ENCODE results near the gene OBSCN. TPM values are rescaled to one million over a fixed set of nuclear protein-coding genes. Genes with fewer than 3 reads are reported as not detected.
"Not testable (repeated sequence)": the region's sequence is repeated elsewhere in the genome, so short reads cannot be mapped to it uniquely, and the experiment has no call there.

Gene OBSCN
- total and polyA plus RNA-seq, 5 experiments from 2014 or later, result 0.56 to 102 (median 4.9) TPM

DNA sequence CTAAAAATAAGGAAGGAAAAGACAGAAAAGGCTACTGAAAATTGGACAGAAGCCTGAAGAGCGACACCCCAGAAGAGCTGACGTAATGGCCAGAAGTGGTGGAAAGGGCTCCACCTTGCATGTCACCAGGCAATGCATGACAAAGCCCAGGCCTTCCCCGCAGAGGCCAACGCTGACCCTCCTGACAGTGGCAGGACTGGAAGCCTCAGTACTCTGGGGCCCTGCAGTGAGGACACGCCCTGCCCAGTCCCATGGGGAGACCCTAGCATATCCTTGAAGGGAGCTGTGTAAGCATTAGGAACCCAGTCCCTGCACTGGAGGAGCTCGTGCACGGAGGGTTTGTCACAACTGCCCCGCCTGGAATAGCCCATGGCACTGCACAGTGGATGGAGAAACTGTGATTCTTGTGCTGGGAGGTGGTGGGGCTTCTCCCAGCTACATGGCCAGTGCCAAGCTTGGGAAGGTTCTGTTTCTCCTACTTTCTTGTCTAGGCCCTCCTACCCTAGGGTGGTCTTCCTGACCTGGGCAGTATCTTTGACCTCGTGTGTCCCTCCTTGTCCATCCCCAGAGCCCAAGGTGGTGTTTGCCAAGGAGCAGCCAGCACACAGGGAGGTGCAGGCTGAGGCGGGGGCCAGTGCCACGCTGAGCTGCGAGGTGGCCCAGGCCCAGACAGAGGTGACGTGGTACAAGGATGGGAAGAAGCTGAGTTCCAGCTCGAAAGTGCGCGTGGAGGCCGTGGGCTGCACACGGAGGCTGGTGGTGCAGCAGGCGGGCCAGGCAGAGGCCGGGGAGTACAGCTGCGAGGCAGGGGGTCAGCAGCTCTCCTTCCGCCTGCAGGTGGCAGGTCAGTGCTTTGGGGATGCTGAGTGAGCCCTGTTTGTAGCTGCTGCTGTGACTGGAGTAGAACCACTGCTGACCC is 60.4 kb downstream of the OBSCN start:
- DNase-seq, result no peak

GRCh38 chr1:228268881-228269265 is 61.0 kb downstream of the OBSCN start:
- Mint-ChIP-seq H3K9me3 (no peaks in the 10 kb centered on the region), H3K27me3 (no peaks in the 10 kb centered on the region), H3K27ac (no peak overlapping the region), H3K4me3 (no peak overlapping the region), H3K4me1 (peaks cover 0 to 17% (median 12%) of the 10 kb centered on the region in 4 donors), H3K36me3 (peaks cover 0 to 19% (median 0%) of the 10 kb centered on the region in 3 donors)
- DNase-seq (no peak), ATAC-seq (no peak)
- POLR2A ChIA-PET, result no interaction called here

More for the DNA sequence above, 60.4 kb downstream of the OBSCN start:
- Mint-ChIP-seq H3K4me3 (no peak overlapping the region), H3K4me1 (peaks cover 0 to 17% (median 12%) of the 10 kb centered on the region in 4 donors), H3K36me3 (peaks cover 0 to 19% (median 0%) of the 10 kb centered on the region in 3 donors), H3K9me3 (no peaks in the 10 kb centered on the region), H3K27ac (no peak overlapping the region), H3K27me3 (no peaks in the 10 kb centered on the region)
- POLR2A ChIA-PET, result no interaction called here
- ATAC-seq, result no peak

- POLR2A ChIA-PET, H3K4me3 Mint-ChIP-seq, H3K27me3 Mint-ChIP-seq, DNase-seq, H3K27ac Mint-ChIP-seq, H3K9me3 Mint-ChIP-seq: not testable (repeated sequence)
- Mint-ChIP-seq H3K4me1 (peaks cover under 1 to 19% (median 13%) of the 10 kb centered on the region in 4 donors), H3K36me3 (peaks cover 0 to 19% (median 0%) of the 10 kb centered on the region in 3 donors)
- ATAC-seq, result peak; percentile 79 to 89
Observed at GRCh38 chr1:228269431-228269830, 61.6 kb downstream of the OBSCN start.

GRCh38 chr1:228270032-228270431 is 62.2 kb downstream of the OBSCN start:
- H3K27me3 Mint-ChIP-seq, result no peaks in the 10 kb centered on the region
- peaks cover 7 to 25% (median 17%) of the 10 kb centered on the region in 4 donors for H3K4me1 Mint-ChIP-seq
- no peaks in the 10 kb centered on the region for H3K9me3 Mint-ChIP-seq
- H3K4me3 Mint-ChIP-seq, result no peak overlapping the region
- POLR2A ChIA-PET, result no interaction called here
- H3K27ac Mint-ChIP-seq, result no peak overlapping the region
- peaks cover 0 to 19% (median 0%) of the 10 kb centered on the region in 3 donors for H3K36me3 Mint-ChIP-seq
- no peak for ATAC-seq
- no peak for DNase-seq

GRCh38 chr1:228271701-228272251 is 63.9 kb downstream of the OBSCN start:
- H3K4me3 Mint-ChIP-seq, result peak overlapping the region in 1 of 10 donors; percentile 36
- POLR2A ChIA-PET, result no interaction called here
- DNase-seq, result no peak
- H3K27ac Mint-ChIP-seq, result peak overlapping the region in 3 of 10 donors; percentile 3 to 75 (median 61)
- no peaks in the 10 kb centered on the region for H3K9me3 Mint-ChIP-seq
- peaks cover 0 to 14% (median 0%) of the 10 kb centered on the region in 3 donors for H3K36me3 Mint-ChIP-seq
- H3K4me1 Mint-ChIP-seq, result peaks cover 9 to 31% (median 21%) of the 10 kb centered on the region in 4 donors
- no peaks in the 10 kb centered on the region for H3K27me3 Mint-ChIP-seq
- no peak for ATAC-seq

DNA sequence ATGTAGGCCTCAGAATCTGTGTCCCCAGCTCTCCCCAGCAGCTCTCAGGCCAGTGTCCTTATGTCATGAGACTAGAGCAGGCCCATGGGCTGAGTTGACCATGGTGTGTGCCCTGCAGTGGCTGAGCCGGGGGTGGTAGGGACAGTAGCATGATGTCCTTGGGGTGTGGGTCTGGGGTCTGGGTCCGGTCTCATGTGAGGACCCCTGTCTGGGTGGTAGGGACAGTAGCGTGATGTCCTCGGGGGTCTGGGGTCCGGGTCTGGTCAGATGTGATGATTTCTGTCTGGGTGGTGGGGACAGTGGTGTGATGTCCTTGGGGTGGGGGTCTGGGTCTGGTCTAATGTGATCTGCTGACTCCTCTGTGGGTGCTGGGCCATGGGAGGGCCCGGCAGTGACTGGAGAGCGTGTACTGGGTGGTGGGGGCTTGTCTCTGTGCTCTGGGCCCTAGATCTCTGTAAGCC is 64.5 kb downstream of the OBSCN start:
- peaks cover 0 to 8% (median 0%) of the 10 kb centered on the region in 3 donors for H3K36me3 Mint-ChIP-seq
- ATAC-seq, result no peak
- POLR2A ChIA-PET, result no interaction called here
- no peak for DNase-seq
- no peaks in the 10 kb centered on the region for H3K9me3 Mint-ChIP-seq
- no peaks in the 10 kb centered on the region for H3K27me3 Mint-ChIP-seq
- peaks cover 9 to 31% (median 22%) of the 10 kb centered on the region in 4 donors for H3K4me1 Mint-ChIP-seq
- no peak overlapping the region for H3K4me3 Mint-ChIP-seq
- peak overlapping the region in 3 of 10 donors; percentile 11 to 61 (median 53) for H3K27ac Mint-ChIP-seq

DNA sequence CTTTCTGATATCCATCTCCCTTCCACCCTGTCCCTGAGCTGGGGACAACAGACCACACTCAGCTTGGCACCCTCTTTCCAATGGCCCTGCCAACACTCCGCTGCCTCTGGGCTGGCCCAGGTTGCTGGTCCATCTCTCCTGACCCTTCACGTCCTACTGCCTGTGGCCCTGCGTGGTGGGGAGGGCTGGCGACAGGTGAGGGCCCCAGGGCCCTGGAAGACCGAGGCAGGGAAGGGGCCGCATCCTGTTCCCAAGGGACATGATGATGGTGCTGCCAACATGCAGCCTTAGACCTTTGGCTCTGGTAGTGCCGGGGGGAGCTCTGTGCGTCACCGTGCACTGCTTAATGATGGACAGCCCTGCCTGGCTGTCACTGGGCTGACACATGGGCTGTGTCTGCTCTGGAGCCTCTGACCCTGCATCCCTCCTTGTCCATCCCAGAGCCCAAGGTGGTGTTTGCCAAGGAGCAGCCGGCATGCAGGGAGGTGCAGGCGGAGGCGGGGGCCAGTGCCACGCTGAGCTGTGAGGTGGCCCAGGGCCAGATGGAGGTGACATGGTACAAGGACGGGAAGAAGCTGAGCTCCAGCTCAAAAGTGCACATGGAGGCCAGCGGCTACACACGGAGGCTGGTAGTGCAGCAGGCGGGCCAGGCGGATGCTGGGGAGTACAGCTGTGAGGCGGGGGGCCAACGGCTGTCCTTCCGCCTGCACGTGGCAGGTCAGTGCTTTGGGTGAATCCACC is 65.2 kb downstream of the OBSCN start:
- H3K9me3 Mint-ChIP-seq, result no peaks in the 10 kb centered on the region
- peak overlapping the region in 3 of 10 donors; percentile 10 to 61 (median 11) for H3K27ac Mint-ChIP-seq
- DNase-seq (no peak), ATAC-seq (no peak)
- peak overlapping the region in 3 of 10 donors; percentile 19 to 43 (median 23) for H3K4me3 Mint-ChIP-seq
- POLR2A ChIA-PET, result no interaction called here
- peaks cover 0 to 3% (median 0%) of the 10 kb centered on the region in 3 donors for H3K36me3 Mint-ChIP-seq
- H3K27me3 Mint-ChIP-seq, result no peaks in the 10 kb centered on the region
- peaks cover 9 to 31% (median 22%) of the 10 kb centered on the region in 4 donors for H3K4me1 Mint-ChIP-seq

DNA sequence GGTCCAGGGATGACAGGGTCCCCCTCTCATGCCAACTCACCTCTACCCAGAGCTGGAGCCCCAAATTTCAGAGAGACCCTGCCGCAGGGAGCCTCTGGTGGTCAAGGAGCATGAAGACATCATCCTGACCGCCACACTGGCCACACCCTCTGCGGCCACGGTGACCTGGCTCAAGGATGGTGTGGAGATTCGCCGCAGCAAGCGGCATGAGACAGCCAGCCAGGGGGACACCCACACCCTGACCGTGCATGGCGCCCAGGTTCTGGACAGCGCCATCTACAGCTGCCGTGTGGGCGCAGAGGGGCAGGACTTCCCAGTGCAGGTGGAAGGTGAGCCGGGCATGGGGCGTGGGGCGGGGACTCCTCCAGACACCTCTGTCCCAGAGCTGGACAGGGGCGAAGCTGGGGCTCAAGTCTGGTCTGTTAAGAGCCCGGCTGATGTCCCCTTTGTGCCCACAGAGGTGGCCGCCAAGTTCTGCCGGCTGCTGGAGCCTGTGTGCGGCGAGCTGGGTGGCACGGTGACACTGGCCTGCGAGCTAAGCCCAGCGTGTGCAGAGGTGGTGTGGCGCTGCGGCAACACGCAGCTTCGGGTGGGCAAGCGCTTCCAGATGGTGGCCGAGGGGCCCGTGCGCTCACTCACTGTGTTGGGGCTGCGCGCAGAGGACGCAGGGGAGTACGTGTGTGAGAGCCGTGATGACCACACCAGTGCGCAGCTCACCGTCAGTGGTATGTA is 66.0 kb downstream of the OBSCN start:
- DNase-seq (no peak), ATAC-seq (no peak)
- Mint-ChIP-seq H3K4me3 (peak overlapping the region in 7 of 10 donors; percentile 78 to 90 (median 84)), H3K9me3 (no peaks in the 10 kb centered on the region), H3K4me1 (peaks cover 9 to 31% (median 22%) of the 10 kb centered on the region in 4 donors), H3K27ac (peak overlapping the region in 1 of 10 donors; percentile 11), H3K36me3 (no peaks in the 10 kb centered on the region), H3K27me3 (no peaks in the 10 kb centered on the region)
- POLR2A ChIA-PET, result no interaction called here

DNA sequence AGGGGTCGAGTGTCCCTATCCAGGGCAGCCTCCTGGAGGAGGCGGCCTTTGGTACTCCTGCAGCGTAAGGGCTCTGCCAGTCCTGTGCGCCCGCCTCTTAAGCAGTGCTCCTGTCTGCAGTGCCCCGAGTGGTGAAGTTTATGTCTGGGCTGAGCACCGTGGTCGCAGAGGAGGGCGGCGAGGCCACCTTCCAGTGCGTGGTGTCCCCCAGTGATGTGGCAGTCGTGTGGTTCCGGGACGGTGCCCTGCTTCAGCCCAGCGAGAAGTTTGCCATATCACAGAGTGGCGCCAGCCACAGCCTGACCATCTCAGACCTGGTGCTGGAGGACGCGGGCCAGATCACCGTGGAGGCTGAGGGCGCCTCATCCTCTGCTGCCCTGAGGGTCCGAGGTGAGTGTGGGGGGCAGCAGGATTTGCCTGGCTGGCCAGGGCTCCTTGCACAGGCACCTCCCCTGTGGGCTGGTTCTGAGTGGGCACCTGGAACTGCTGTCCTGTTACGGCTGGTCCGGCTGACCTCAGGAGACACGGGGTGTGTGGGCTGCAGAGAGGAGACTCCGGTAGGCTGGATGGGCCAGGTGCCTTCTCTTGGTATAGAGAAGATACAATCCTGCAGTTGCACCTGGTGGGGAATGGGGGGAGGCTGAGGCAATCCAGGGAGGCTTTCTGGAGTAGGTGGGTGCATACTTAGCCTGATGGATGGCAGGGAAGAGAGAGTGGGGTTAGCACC is 66.8 kb downstream of the OBSCN start:
- Mint-ChIP-seq H3K27me3 (no peaks in the 10 kb centered on the region), H3K9me3 (no peaks in the 10 kb centered on the region), H3K36me3 (peaks cover 0 to 4% (median 0%) of the 10 kb centered on the region in 3 donors), H3K27ac (peak overlapping the region in 9 of 10 donors; percentile 48 to 92 (median 67)), H3K4me1 (peaks cover 9 to 31% (median 21%) of the 10 kb centered on the region in 4 donors), H3K4me3 (peak overlapping the region; percentile 76 to 90 (median 84))
- POLR2A ChIA-PET, result interaction anchor here (1.4 to 2.0 kb wide), 2 partner anchors 108 to 212 kb away, joined by 4 to 9 read pairs; partner anchors contain the start of genes IBA57 and RNF187
- no peak for ATAC-seq
- no peak for DNase-seq

DNA sequence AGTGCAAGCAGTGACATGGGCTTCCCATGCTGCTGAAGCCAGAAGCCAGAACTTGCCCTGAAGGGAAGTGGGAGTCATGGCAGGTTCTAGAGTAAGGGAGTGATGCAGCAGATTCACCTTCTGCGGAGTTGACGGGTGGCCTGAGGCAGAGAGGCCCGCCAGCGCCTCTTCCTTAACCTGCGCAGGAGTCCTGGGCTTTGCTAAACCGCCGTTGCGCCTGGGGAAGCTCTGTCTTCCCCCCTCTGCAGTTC is 67.3 kb downstream of the OBSCN start:
- peak in 2 of 10 donors; percentile 21 to 22 for DNase-seq
- ATAC-seq, result peak in 1 of 2 donors; percentile 18
- Mint-ChIP-seq H3K27ac (peak overlapping the region in 9 of 10 donors; percentile 48 to 92 (median 67)), H3K27me3 (no peaks in the 10 kb centered on the region), H3K4me3 (peak overlapping the region; percentile 76 to 90 (median 84)), H3K4me1 (peaks cover 9 to 31% (median 21%) of the 10 kb centered on the region in 4 donors), H3K9me3 (no peaks in the 10 kb centered on the region), H3K36me3 (peaks cover 0 to 6% (median 0%) of the 10 kb centered on the region in 3 donors)
- POLR2A ChIA-PET, result interaction anchor here (1.0 to 2.3 kb wide), 6 partner anchors 10 to 211 kb away, joined by 4 to 9 read pairs (median 4); partner anchors contain the start of genes GUK1, IBA57 and RNF187

- peak; percentile 68 to 95 (median 82) for DNase-seq
- Mint-ChIP-seq H3K9me3 (no peaks in the 10 kb centered on the region), H3K27me3 (no peaks in the 10 kb centered on the region), H3K4me1 (peaks cover 9 to 31% (median 21%) of the 10 kb centered on the region in 4 donors), H3K4me3 (peak overlapping the region; percentile 76 to 90 (median 84)), H3K27ac (peak overlapping the region; percentile 44 to 92 (median 71)), H3K36me3 (peaks cover 0 to 6% (median 0%) of the 10 kb centered on the region in 3 donors)
- ATAC-seq, result peak; percentile 92 to 94
- POLR2A ChIA-PET, result interaction anchor here (0.6 to 2.3 kb wide), 8 partner anchors 9 to 211 kb away, joined by 3 to 9 read pairs (median 4); partner anchors contain the start of genes GUK1, IBA57 and RNF187
Observed at GRCh38 chr1:228275430-228276173, 67.8 kb downstream of the OBSCN start.
